Muscle layer of colon (tissue), 2 donors: Measurements from ENCODE around the gene APOF.
"Not testable (repeated sequence)": the region's sequence is repeated elsewhere in the genome, so short reads cannot be mapped to it uniquely, and the experiment has no call there.

Experiments
- H3K27ac ChIP-seq: one replicate; pipeline ENCODE4 v1.7.0; 2013; ENCODE audit warnings: low read depth, mild to moderate bottlenecking, low read length, moderate library complexity
- H3K27me3 ChIP-seq, 2 donors: one replicate each; pipeline ENCODE4 v1.7.0; 2013; ENCODE audit warnings: low read length in 2 of 2, mild to moderate bottlenecking in 2 of 2; ENCODE audit not compliant: insufficient read depth in 2 of 2, control insufficient read depth in 1 of 2
- H3K36me3 ChIP-seq: one replicate; pipeline ENCODE4 v1.7.0; 2013; ENCODE audit warnings: mild to moderate bottlenecking, low read length; ENCODE audit not compliant: insufficient read depth
- H3K4me1 ChIP-seq: one replicate; pipeline ENCODE4 v1.7.0; 2013; ENCODE audit warnings: mild to moderate bottlenecking, low read length; ENCODE audit not compliant: insufficient read depth
- H3K4me3 ChIP-seq, 2 donors: one replicate each; pipeline ENCODE4 v1.7.0; 2013; ENCODE audit warnings: low read length in 2 of 2, low read depth in 1 of 2, mild to moderate bottlenecking in 1 of 2, moderate library complexity in 1 of 2
- H3K9ac ChIP-seq: one replicate; pipeline ENCODE4 v1.7.0; 2013; ENCODE audit warnings: low read length
- H3K9me3 ChIP-seq: one replicate; pipeline ENCODE4 v1.7.0; 2013; ENCODE audit warnings: mild to moderate bottlenecking, low read length
- donor health status: abdominal sarcoma.
- donor health status: Adenocarcinoma of cecum.

APOF gene, protein sequence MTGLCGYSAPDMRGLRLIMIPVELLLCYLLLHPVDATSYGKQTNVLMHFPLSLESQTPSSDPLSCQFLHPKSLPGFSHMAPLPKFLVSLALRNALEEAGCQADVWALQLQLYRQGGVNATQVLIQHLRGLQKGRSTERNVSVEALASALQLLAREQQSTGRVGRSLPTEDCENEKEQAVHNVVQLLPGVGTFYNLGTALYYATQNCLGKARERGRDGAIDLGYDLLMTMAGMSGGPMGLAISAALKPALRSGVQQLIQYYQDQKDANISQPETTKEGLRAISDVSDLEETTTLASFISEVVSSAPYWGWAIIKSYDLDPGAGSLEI

DNA sequence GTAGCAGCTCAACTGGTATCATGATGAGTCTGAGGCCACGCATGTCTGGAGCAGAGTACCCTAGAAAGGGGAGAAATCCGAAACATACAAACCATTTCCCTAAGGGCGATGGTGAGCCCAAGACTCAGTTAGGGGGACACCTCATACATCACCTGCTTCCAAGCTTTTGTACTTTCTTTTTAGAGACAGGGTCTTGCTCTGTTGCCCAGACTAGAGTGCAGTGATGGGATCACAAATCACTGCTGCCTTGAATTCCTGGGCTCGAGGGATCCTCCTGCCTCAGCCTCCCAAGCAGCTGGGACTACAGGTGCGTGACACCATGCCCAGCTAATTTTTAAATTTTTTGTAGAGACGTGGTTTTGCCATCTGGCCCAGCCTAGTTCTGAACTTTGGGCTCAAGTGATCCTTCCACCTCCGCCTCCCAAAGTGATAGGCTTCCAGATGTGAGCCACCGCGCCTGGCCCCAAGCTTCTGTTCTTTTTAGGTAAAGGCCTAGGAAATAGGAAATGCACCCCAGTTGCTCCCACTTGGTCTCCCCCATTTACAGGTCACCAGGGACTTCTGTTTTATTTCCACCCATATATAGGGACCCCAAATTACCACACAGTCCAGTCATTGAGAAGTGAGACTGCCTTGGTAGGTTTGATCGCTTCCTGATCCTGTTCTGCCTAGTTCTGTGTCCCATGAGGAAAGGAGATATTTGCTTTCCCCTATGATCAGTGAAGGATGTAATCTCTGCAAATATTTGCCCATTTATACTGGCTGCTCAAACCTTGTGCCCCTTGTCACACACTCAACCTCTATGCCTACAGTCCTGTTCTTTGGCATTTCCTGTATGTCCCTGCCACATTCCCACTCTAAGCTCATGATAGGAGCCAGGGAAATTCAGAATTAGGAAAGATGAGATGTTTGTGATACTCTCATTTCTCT lies at the start of gene APOF:
Gene APOF, minus strand, starts transcription at position 728 of the 930 bp plus-strand sequence. Its CDS starts 112 bp downstream, at position 616.
- Histone ChIP-seq H3K4me3 (no peak within 1 kb of the TSS), H3K27me3 (no peaks in the 10 kb centered on the region), H3K4me1 (peaks cover 18% of the 10 kb centered on the region), H3K9ac (no peak within 1 kb of the TSS), H3K9me3 (no peaks in the 10 kb centered on the region), H3K36me3 (no peaks in the 10 kb centered on the region), H3K27ac (no peak within 1 kb of the TSS)

DNA sequence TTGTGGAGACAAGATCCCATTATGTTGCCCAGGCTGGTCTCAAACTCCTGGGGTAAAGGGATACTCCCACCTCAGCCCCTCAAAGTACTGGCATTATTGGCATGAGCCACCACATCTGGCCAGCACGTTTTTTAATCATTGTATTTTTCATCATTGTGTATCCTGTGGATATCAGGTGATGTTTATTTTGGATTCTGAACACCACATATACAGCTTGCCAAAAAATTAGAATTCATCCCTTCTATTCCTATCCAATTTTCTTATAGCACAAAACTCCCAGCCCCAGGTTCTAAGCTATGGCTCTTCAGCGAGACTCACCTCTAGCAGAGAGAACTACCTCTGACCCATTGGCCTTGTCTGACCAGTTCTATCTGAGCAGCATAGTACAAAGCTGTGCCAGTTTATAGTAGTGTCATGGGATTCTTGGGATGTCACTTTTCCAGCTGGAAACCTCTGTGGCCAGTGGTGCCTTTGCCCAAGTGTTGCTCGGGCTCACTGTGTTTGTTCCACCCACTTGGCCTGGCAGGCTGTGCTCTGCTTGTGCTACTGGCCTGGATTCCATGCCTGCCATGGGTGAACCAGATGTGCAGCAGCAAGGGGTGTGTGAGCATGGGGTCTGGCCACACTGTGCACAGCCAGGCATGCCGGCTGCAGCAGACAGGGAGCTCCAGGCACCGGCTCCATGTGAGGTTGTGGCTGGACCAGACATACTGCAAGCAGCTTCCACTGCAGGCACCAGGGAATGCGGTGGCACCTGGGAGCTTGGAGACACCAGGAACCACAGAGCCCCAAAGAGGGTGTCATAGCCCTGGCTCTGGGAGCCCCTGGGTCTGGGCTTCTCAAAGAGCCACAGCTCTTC lies 49.4 kb upstream of the APOF start:
- Histone ChIP-seq H3K36me3 (no peaks in the 10 kb centered on the region), H3K9ac (no peak overlapping the region), H3K4me1 (no peaks in the 10 kb centered on the region), H3K4me3 (no peak overlapping the region), H3K9me3 (no peaks in the 10 kb centered on the region), H3K27me3 (no peaks in the 10 kb centered on the region), H3K27ac (no peak overlapping the region)

DNA sequence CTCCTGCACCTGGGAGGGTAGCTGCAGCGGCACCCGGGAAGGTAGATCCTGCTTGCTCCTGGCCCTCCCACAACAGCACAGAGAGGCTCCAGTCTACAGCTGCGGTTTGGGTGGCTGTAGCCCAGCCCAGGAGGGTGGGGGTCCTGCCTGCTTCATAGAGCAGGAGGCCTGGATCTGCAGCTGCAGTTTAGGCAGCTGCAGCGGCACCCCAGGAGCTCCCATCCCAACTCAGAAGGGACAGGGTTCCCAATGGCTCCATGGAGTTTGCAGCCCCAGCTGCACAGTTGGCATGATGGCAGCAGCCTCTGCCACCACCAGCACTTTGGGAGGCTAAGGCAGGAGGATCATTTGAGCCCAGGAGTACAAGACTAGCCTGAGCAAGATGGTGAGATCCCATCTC lies 48.1 kb upstream of the APOF start:
- Histone ChIP-seq H3K9ac (no peak overlapping the region), H3K27me3 (no peaks in the 10 kb centered on the region), H3K36me3 (no peaks in the 10 kb centered on the region), H3K9me3 (no peaks in the 10 kb centered on the region), H3K4me3 (no peak overlapping the region), H3K4me1 (no peaks in the 10 kb centered on the region), H3K27ac (no peak overlapping the region)

DNA sequence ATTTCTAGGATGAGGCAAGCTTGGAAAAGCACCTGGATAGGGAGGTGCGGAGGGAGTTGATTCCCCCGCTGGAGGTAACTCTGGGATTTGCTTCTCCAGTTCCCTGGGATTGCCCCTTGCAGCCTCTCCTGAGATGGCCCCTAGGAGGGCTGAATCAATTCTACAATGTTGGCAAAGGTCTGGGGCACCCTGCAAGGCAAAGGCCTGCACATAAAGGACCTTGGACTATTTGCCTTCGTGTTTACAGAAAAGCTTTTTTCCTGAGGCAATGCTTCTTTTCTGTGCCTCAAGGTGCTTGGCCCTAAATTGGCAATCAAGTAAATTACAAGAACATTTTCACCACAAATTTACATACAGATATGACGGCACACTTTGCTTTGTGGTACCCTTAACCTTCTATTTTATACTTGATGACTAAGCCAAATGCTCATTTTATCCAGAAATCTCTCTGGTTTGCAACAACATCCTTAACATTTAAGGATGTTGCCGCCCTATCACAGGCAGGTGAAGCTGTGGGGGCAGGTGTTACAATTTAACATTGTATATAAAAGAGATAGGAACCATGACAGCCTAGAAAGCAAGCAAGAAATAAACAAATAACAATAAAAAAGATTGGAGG lies 46.3 kb upstream of the APOF start:
- H3K9ac ChIP-seq: no peak overlapping the region
- no peak overlapping the region for H3K4me3 ChIP-seq
- no peaks in the 10 kb centered on the region for H3K27me3 ChIP-seq
- no peak overlapping the region for H3K27ac ChIP-seq
- H3K9me3 ChIP-seq: no peaks in the 10 kb centered on the region
- no peaks in the 10 kb centered on the region for H3K36me3 ChIP-seq
- H3K4me1 ChIP-seq: no peaks in the 10 kb centered on the region

DNA sequence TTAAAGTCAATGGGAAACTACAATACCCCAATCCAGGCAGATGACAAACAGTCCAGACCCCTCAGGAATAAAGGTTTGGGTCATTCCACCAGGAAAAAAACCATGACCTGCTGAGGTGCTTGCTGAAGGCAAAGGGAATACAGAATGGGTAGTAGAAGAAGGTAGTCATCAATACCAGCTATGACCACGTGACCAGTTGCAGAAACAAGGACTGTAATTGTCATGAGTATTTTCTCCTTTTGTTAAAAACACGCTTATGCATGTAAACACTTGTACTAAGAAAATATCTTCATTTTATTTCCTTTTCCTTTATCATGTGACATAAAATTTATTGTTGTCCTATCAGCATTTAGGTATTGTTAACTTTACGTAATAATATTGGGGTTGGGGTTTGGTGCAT lies 41.6 kb upstream of the APOF start:
- H3K27me3 ChIP-seq, H3K4me3 ChIP-seq, H3K9me3 ChIP-seq, H3K36me3 ChIP-seq, H3K27ac ChIP-seq, H3K9ac ChIP-seq, H3K4me1 ChIP-seq: not testable (repeated sequence)

DNA sequence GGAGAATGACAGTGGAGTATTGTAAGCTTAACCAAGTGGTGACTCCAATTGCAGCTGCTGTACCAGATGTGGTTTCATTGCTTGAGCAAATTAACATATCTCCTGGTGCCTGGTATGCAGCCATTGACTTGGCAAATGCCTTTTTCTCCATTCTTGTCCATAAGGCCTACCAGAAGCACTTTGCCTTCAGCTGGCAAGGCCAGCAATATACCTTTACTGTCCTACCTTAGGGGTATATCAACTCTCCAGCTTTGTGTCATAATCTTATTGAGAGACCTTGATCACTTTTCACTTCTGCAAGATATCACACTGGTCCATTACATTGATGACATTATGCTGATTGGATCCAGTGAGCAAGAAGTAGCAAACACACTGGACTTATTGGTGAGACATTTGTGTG lies 39.0 kb upstream of the APOF start:
- H3K27ac ChIP-seq, H3K36me3 ChIP-seq, H3K27me3 ChIP-seq, H3K9me3 ChIP-seq, H3K4me3 ChIP-seq, H3K4me1 ChIP-seq, H3K9ac ChIP-seq: not testable (repeated sequence)

DNA sequence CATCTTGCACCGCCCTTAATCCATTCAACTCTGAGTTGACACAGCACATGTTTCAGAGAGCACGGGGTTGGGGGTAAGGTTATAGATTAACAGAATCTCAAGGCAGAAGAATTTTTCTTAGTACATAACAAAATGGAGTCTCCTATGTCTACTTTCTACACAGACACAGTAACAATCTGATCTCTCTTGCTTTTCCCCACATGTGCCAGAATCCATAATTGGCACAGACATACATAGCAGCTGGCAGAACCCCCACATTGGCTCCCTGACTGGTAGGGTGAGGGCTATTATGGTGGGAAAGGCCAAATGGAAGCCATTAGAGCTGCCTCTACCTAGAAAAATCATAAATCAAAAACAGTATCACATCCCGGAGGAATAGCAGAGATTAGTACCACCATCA lies 38.5 kb upstream of the APOF start:
- H3K27me3 ChIP-seq, H3K9me3 ChIP-seq, H3K4me3 ChIP-seq, H3K27ac ChIP-seq, H3K36me3 ChIP-seq, H3K4me1 ChIP-seq, H3K9ac ChIP-seq: not testable (repeated sequence)

DNA sequence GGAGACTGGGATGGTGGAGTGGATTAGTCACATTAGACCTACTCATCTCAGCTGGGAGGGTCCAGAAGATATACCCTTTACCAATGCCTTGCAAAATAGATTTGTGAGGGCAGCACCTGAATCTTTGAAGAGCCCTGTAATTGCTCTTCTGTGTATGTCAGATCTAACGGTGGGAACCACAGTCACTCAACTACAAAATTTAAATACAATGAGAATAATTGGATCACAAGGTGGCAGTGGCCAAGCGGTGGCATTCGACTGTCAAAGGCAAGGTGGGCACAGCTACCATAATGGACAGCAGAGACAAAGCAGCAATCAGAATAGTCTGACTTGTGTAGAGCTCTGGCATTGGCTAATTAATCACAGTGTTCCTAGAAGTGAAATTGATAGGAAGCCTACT lies 36.8 kb upstream of the APOF start:
- H3K27me3 ChIP-seq, H3K36me3 ChIP-seq, H3K4me3 ChIP-seq, H3K27ac ChIP-seq, H3K9me3 ChIP-seq, H3K9ac ChIP-seq, H3K4me1 ChIP-seq: not testable (repeated sequence)

DNA sequence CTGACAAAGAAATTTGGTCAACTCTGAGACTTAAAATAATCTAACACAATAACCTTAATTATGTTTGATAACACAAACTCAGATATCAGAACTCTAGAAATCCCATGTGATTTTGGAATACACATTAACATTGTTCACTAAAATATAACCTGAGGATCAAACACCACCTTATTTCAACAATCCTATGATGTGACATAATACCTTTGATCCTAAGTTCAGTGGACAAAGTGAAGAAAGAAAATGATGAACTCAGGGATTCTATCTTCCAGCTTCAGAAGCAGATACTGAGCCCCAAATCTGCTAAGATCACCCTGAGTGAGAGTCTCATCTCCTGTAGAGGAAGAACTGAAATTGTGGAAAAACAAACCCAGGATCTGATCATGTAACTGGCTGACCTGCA lies 35.7 kb upstream of the APOF start:
- no peaks in the 10 kb centered on the region for H3K36me3 ChIP-seq
- H3K9me3 ChIP-seq: no peaks in the 10 kb centered on the region
- no peak overlapping the region for H3K9ac ChIP-seq
- H3K27me3 ChIP-seq: no peaks in the 10 kb centered on the region
- no peak overlapping the region for H3K4me3 ChIP-seq
- H3K4me1 ChIP-seq: no peaks in the 10 kb centered on the region
- no peak overlapping the region for H3K27ac ChIP-seq

DNA sequence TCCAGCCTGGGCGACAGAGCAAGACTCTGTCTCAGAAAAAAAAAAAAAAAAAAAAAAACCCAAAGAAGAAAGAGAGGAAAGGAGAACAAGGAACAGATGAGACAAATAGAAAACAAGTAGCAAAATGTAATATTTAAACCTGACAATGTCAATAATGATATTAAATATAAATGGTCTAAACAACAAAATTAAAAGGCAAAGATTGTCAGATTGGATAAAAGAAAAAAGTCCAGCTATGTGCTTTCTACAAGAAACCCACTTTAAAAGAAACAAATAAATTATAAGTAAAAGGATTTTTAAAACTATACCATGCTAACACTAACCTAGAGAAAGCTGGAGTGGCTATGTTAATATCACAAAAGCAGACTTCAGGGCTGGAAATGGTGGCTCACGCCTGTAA lies 29.7 kb upstream of the APOF start:
- H3K4me1 ChIP-seq: no peaks in the 10 kb centered on the region
- H3K27me3 ChIP-seq: no peaks in the 10 kb centered on the region
- no peaks in the 10 kb centered on the region for H3K9me3 ChIP-seq
- no peaks in the 10 kb centered on the region for H3K36me3 ChIP-seq
- no peak overlapping the region for H3K4me3 ChIP-seq
- H3K9ac ChIP-seq: no peak overlapping the region
- no peak overlapping the region for H3K27ac ChIP-seq

DNA sequence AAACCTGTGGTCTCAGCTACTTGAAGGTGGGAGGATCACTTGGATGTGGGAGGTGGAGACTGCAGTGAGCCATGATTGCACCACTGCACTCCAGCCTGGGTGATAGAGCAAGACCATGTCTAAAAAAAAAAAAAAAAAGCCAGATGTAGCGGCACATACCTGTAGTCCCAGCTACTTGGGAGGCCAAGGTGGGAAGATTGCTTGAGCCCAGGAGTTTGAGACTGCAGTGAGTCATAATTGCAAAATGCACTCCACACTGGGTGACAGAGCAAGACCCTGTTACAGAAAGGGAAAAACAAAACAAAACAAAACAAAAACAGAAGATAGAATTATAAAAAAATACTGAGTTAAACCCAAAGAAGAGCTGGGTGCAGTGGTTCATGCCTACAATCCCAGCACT lies 29.1 kb upstream of the APOF start:
- H3K27ac ChIP-seq: no peak overlapping the region
- H3K36me3 ChIP-seq: no peaks in the 10 kb centered on the region
- H3K4me3 ChIP-seq: no peak overlapping the region
- H3K9me3 ChIP-seq: no peaks in the 10 kb centered on the region
- no peaks in the 10 kb centered on the region for H3K4me1 ChIP-seq
- no peak overlapping the region for H3K9ac ChIP-seq
- H3K27me3 ChIP-seq: no peaks in the 10 kb centered on the region
